ENCODE measurements around the gene USP24.

The USP24 gene

GRCh38 chr1:55180075-55180670 lies 35.0 kb downstream of the USP24 start:
- no peak overlapping the region for H3K27ac ChIP-seq
- TF ChIP-seq, protein P1, sequence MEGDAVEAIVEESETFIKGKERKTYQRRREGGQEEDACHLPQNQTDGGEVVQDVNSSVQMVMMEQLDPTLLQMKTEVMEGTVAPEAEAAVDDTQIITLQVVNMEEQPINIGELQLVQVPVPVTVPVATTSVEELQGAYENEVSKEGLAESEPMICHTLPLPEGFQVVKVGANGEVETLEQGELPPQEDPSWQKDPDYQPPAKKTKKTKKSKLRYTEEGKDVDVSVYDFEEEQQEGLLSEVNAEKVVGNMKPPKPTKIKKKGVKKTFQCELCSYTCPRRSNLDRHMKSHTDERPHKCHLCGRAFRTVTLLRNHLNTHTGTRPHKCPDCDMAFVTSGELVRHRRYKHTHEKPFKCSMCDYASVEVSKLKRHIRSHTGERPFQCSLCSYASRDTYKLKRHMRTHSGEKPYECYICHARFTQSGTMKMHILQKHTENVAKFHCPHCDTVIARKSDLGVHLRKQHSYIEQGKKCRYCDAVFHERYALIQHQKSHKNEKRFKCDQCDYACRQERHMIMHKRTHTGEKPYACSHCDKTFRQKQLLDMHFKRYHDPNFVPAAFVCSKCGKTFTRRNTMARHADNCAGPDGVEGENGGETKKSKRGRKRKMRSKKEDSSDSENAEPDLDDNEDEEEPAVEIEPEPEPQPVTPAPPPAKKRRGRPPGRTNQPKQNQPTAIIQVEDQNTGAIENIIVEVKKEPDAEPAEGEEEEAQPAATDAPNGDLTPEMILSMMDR (conservative IDR thresholded peaks at IDR 0.05): no peak

DNA sequence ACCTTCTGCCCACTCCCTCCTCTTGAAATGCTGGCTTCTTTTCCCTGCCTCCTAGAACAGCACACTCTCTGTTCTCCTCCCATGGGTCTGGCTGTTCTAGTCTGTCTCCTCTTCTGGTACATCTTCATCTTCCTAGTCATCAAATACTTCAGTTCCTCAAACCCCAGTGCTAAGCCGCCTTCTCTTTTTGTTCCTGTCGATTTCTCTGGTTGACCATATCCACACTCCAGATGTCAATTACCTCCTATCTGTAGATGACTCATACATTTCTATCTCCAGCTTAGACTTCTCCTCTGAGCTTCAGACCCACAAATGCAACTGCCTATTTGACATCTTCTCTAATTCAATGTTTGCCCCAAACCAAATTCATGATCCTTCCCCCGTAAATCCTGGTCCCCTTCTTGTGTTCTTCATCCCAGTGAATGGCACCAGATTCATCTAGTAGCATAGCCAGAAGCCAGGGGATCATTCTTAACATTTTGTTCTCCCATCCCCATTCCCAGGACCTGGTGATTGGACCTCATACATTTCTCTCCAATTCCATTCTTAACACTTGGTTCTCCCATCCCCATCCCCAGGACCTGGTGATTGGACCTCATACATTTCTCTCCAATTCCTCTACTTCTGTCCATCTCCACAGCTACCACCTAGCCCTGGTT lies 35.9 kb downstream of the USP24 start:
- no peak overlapping the region for H3K27ac ChIP-seq
- TF ChIP-seq, protein P1 (conservative IDR thresholded peaks at IDR 0.05): no peak

GRCh38 chr1:55172687-55173086 lies 42.5 kb downstream of the USP24 start:
- TF ChIP-seq, protein P1 (conservative IDR thresholded peaks at IDR 0.05): no peak
- no peak overlapping the region for H3K27ac ChIP-seq

DNA sequence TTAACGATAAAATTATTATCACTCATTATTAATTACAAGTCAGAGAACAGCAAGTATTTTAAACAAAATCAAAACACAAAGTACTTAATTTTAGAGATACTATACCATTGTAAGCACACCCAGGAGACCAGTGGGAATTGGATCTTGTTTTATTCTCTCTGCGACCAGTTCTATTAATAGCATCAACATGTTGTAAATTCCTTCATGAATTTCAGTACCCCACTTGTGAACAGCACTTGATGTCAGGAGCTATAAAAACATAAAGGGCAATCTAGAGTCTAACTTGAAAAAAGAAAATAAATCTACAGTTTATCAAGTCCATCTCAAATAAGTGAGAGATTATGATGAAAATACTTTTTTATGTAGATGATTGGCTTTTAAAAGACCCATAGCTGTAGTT lies 42.9 kb downstream of the USP24 start:
- H3K27ac ChIP-seq: no peak overlapping the region
- TF ChIP-seq, protein P1 (conservative IDR thresholded peaks at IDR 0.05): no peak

GRCh38 chr1:55171694-55172093 lies 43.5 kb downstream of the USP24 start:
- no peak overlapping the region for H3K27ac ChIP-seq
- TF ChIP-seq, protein P1 (conservative IDR thresholded peaks at IDR 0.05): no peak

DNA sequence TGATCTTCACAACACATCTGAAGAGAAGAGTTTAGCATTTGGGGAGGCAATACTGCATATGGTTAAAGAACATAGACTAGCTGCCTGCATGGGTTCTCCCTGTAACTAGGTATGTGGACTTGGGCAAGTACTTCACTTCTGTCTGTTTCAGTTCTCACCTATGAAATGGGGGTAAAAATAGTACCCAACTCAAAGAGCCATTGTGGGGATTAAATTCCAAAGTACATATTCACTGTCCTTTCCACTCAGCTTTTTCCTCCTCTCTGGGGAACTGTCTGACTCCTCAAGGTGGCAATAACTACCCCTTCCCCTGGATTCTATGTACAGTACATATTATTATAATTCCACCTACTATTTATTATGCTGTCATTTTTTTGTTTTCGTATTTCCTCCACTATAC lies 44.7 kb downstream of the USP24 start:
- TF ChIP-seq, protein P1 (conservative IDR thresholded peaks at IDR 0.05): no peak
- H3K27ac ChIP-seq: no peak overlapping the region

- TF ChIP-seq, protein P1 (conservative IDR thresholded peaks at IDR 0.05): no peak
- H3K27ac ChIP-seq: no peak overlapping the region
Observed at GRCh38 chr1:55169126-55169525, 46.0 kb downstream of the USP24 start.
